ENCODE results near the gene PDIK1L. TPM values are rescaled to one million over a fixed set of nuclear protein-coding genes. Genes with fewer than 3 reads are reported as not detected.

PDIK1L gene
- total and polyA plus RNA-seq, 2 of the 4 experiments (the other 2 are of a cell fraction): 1.4 to 3.0 TPM

DNA sequence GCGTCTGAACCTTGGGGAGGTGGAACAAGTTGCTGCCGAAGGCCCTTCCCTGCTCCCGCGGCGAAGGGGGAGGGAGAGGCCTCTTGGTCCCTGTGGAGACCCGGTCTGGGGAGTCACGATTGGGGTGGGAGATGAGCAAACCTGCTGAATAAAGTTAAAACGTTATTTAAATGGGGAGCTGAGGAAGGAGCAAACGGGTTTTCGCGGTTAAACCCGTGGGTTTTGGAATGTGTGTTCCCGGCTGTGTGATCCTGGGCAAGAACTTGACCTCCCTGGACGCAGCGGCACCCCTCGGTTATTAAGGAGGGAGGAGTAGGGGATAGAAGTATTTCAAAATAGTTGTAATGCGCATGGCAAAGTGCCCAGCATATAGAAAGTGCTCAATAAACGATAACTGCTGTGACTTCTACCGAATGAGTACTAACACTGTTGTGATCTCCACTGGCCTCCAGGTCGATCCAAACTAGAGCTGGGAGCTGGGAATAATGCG, 50.6 kb downstream of the PDIK1L start:
- intact Hi-C loops (cut with micrococcal nuclease) (no loop called here), in situ Hi-C loops (cut with MboI; ENCODE audit: low sequenced_read_pairs) (no loop called here), dilution Hi-C loops (cut with HindIII; ENCODE audit: low sequenced_read_pairs, unreplicated experiment) (no loop called here)
- Histone ChIP-seq H3K79me1 (ENCODE audit: low read depth in 1 of 2, low read length in 2 of 2) (no peaks in the 10 kb centered on the region), H3K27ac (ENCODE audit: insufficient read depth, low read length) (no peak overlapping the region), H3K14ac (replicated peaks; ENCODE audit: low read depth, low read length) (no peak overlapping the region), H2BK5ac (ENCODE audit: low read depth, low read length, poor library complexity, severe bottlenecking) (no peak overlapping the region), H4K20me1 (ENCODE audit: insufficient read depth, low read length) (no peaks in the 10 kb centered on the region), H3K27me3 (ENCODE audit: control insufficient read depth, insufficient read depth, low read length) (peaks cover 29% of the 10 kb centered on the region; the same call in 1 of the 2 replicates), H3K18ac (ENCODE audit: low read depth, low read length) (no peak overlapping the region), H3K9ac (ENCODE audit: low read depth, low read length) (no peak overlapping the region), H4K5ac (ENCODE audit: low read depth, low read length) (no peak overlapping the region), H3K4me1 (ENCODE audit: control insufficient read depth, insufficient read depth, low read length) (peaks cover 4% of the 10 kb centered on the region), H2AK5ac (ENCODE audit: low read depth, low read length) (no peak overlapping the region), H4K91ac (ENCODE audit: insufficient read depth, low read depth, low read length) (no peak overlapping the region), H3K9me3 (ENCODE audit: control insufficient read depth, insufficient read depth, low read length) (no peaks in the 10 kb centered on the region), H3K9me1 (ENCODE audit: insufficient read depth, low read length) (no peaks in the 10 kb centered on the region), H2BK20ac (ENCODE audit: low read depth, low read length) (no peak overlapping the region), H2BK120ac (ENCODE audit: low read depth, low read length) (no peak overlapping the region), H2AFZ (replicated peaks; ENCODE audit: low read length, poor library complexity) (peak overlapping the region; percentile 89), H3K36me3 (ENCODE audit: control insufficient read depth, insufficient read depth, low read length) (no peaks in the 10 kb centered on the region), H3K4ac (ENCODE audit: low read depth, low read length) (no peak overlapping the region), H2BK15ac (ENCODE audit: low read depth, low read length) (no peak overlapping the region), H3K56ac (ENCODE audit: extremely low read depth, insufficient read depth, low read length) (no peak overlapping the region), H2AK9ac (replicated peaks; ENCODE audit: low read depth, low read length, poor library complexity) (peak overlapping the region; percentile 58), H4K8ac (ENCODE audit: low read depth in 2 of 2, low read length in 2 of 2) (no peak overlapping the region), H3K4me3 (ENCODE audit: insufficient read depth, low read depth, low read length) (peak overlapping the region; percentile 30), H3K4me2 (ENCODE audit: low read depth, low read length) (peak overlapping the region; percentile 78), H3K23ac (ENCODE audit: low read depth, low read length) (no peak overlapping the region)
- TF ChIP-seq RCOR1 (IDR thresholded peaks at IDR 0.05; ENCODE audit: insufficient replicate concordance, low read length) (no peak), SMC3 (IDR thresholded peaks at IDR 0.05; ENCODE audit: low read depth, low read length) (no peak)
- 50% methylated on average over 13 of the region's 21 CpGs; no CpG with 5 or more reads in 1 of the 2 experiments for WGBS, 2 experiments (ENCODE audit: extremely low coverage in 2 of 2, insufficient read length in 1 of 2)
- DNase-seq: no peak
- BruUV-seq (replicated peaks): no TSS peak
- no peak for ATAC-seq (ENCODE audit: low read depth)
- POLR2A ChIA-PET (ENCODE audit: unreplicated experiment): no interaction called here
- CTCF ChIA-PET: interaction anchor here (0.6 kb wide), 1 partner anchor 8 kb away, joined by 6 read pairs; no protein-coding TSS in a partner anchor

All from IMR-90 (cell line).